ENCODE data around the gene DNAJB5.

DNA sequence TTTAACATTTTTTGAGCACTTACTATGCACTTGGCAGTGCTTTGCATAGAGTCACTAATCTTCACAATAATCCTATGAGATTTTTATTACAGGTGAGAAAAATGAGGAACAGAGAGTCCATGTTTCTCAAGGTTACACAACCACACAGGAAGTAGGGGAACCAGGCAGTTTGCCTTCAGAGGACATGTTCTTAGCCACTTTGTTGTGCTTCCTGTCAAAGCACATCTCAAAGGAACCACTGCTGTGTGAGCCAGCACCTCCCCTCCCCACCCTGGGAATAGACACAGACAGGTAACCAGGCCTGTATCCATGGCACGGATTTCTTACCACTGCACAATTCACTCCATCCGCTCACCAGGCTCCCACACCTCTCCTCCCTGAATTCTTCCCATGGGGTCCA, 6.3 kb upstream of the DNAJB5 start:
- no peak for TF ChIP-seq POLR2A (IDR thresholded peaks at IDR 0.05)
- TF ChIP-seq, protein P1, sequence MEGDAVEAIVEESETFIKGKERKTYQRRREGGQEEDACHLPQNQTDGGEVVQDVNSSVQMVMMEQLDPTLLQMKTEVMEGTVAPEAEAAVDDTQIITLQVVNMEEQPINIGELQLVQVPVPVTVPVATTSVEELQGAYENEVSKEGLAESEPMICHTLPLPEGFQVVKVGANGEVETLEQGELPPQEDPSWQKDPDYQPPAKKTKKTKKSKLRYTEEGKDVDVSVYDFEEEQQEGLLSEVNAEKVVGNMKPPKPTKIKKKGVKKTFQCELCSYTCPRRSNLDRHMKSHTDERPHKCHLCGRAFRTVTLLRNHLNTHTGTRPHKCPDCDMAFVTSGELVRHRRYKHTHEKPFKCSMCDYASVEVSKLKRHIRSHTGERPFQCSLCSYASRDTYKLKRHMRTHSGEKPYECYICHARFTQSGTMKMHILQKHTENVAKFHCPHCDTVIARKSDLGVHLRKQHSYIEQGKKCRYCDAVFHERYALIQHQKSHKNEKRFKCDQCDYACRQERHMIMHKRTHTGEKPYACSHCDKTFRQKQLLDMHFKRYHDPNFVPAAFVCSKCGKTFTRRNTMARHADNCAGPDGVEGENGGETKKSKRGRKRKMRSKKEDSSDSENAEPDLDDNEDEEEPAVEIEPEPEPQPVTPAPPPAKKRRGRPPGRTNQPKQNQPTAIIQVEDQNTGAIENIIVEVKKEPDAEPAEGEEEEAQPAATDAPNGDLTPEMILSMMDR (IDR thresholded peaks at IDR 0.05), result no peak
